Heart right ventricle (tissue), 16 donors: ENCODE measurements around the gene PLEKHG4. TPM values are rescaled to one million over a fixed set of nuclear protein-coding genes. Genes with fewer than 3 reads are reported as not detected.

Experiments used
- ATAC-seq, 8 donors: fragments of 200-7000 bp; cut with Tn5 transposase; one replicate each; pipeline ENCODE4 v1.9.1; 2020; ENCODE audit warnings: mild to moderate bottlenecking in 8 of 8, moderate library complexity in 8 of 8, moderate number of reproducible peaks in 1 of 8
- DNase-seq, 2 donors: peaks; one replicate each; pipeline ENCODE4 v3.0.0-alpha.2; 2020
- H3K27ac ChIP-seq, 10 donors: fragments of 200-600 bp; sonication (generic) in 2 of 10; one replicate each; pipeline versions ENCODE4 v1.5.0 to v1.8.0; 2020 to 2022; ENCODE audit warnings: mild to moderate bottlenecking in 3 of 10
- H3K27me3 ChIP-seq, 7 donors: fragments of 200-600 bp; one replicate each; pipeline ENCODE4 v1.8.0; 2021 to 2022; ENCODE audit warnings: mild to moderate bottlenecking in 2 of 7
- H3K36me3 ChIP-seq, 9 donors: fragments of 200-600 bp; sonication (generic) in 1 of 9; one replicate each; pipeline versions ENCODE4 v1.5.0 to v1.8.0; 2020 to 2022; ENCODE audit warnings: mild to moderate bottlenecking in 2 of 9
- H3K4me1 ChIP-seq, 9 donors: fragments of 200-600 bp; sonication (generic) in 1 of 9; one replicate each; pipeline versions ENCODE4 v1.5.0 to v1.8.0; 2020 to 2022; ENCODE audit warnings: mild to moderate bottlenecking in 4 of 9
- H3K4me3 ChIP-seq, 10 donors: fragments of 200-600 bp; sonication (generic) in 2 of 10; one replicate each; pipeline versions ENCODE4 v1.5.0 to v1.8.0; 2020 to 2022; ENCODE audit warnings: mild to moderate bottlenecking in 7 of 10, moderate library complexity in 2 of 10
- H3K9me3 ChIP-seq, 11 donors: fragments of 200-600 bp in 10 of 11; sonication (generic) in 2 of 11; one replicate each; pipeline versions ENCODE4 v1.5.0 to v1.8.0; 2013 to 2022; ENCODE audit warnings: mild to moderate bottlenecking in 2 of 11, control low read depth in 1 of 11, moderate library complexity in 1 of 11
- WGBS, 2 donors: extraction: QIAGEN DNeasy Blood & Tissue Kit; methylation state at CpG; one replicate each; pipeline ENCODE4 v1.1.7; 2013; ENCODE audit warnings: inconsistent platforms in 1 of 2; 5-methylcytosine and 5-hydroxymethylcytosine counted together
- intact Hi-C, 10 donors: fragments of 100-400 bp; cut with DNase I; formaldehyde crosslinking; loops; one replicate each; pipeline versions ENCODE4 v1.11.1 to v1.14.2; 2022
- polyA plus RNA-seq, 2 donors: library from polyadenylated mRNA; stranded (reverse); fragments of 200-250 nt; gene quantifications; one replicate each; pipeline ENCODE4 v1.2.3, GENCODE V29; 2013
- total RNA-seq, 10 donors: library from RNA; stranded (reverse); fragmentation: NEBNext Ultra II Directional in 3 of 10; extraction: Animal tissue kit (Norgen Biotek cat#: 25700) in 3 of 10; gene quantifications; one replicate each; pipeline versions ENCODE4 v1.2.1 to v1.2.4, GENCODE V29; 2021 to 2023
- TF ChIP-seq, protein P1 (sequence below), 9 donors: fragments of 200-600 bp; sonication (generic) in 2 of 9; IDR thresholded peaks; one replicate each; pipeline versions ENCODE4 v1.5.0 to v1.8.0; 2021 to 2022; ENCODE audit warnings: antibody characterized with exemption in 9 of 9, mild to moderate bottlenecking in 5 of 9, moderate library complexity in 1 of 9
- donor health status: Arrhythmogenic right ventricular cardiomyopathy.
- donor health status: ischemic (EF 13 %, LVEDD 7.1; RV severe dilation, severe dysfunction).
- donor health status: healthy with polysubstance abuse.
- donor health status: DM: no; HTN: yes; CAD: no.
- donor health status: DM: no; HTN: no; CAD: no.
- donor health status: ischemic (EF 25% LVEDD 6.9; RV normal size, moderate dysfunction).
- donor health status: ischemic (EF 25% LVEDD 5.7; RV mildly dilated, moderate dysfunction).
- donor health status: healthy.
- donor health status: DM: yes; HTN: yes; CAD: no.
- donor health status: Ischemic cardiomyopathy.
- donor health status: ischemic (EF 35%, LVEDD 5.7; RV mildly dilated, moderate dysfunction).
- donor health status: nonischemic (EF 11% LVEDD 7.7; RV severe dilation, severe dysfunction).
- donor health status: DM: yes; HTN: yes; CAD: no.
- donor health status: PGD.
- donor health status: ischemic (EF 29% LVEDD 5.4; RV normal size, mild dysfunction).
- donor health status: nonischemic (EF 23%, LVEDD 6.1; RV moderate dilation, normal function).

Gene PLEKHG4
- total and polyA plus RNA-seq, 12 donors: 0.25 to 2.9 (median 0.86) TPM

DNA sequence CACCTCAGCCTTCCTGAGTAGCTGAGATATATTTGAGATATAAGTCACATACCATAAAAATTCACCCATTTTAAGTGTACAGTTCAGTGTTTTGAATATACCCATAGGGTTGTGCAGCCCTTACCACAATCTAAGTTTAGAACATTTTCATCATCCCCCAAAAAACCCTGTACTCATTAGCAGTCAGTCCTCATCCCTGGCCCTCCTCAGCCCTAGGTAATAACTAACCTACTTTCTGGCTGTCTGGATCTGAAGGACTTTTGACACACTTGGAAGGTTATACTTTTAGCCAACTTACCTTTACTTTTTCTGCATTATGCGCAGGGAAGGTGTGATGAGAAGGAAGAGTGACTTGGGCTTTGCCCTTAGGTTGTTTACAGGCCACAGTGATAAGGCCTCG is 4.0 kb upstream of the PLEKHG4 start:
- Histone ChIP-seq H3K4me3 (no peak overlapping the region), H3K27ac (no peak overlapping the region), H3K9me3 (no peaks in the 10 kb centered on the region), H3K27me3 (no peaks in the 10 kb centered on the region), H3K36me3 (peaks cover 0 to 8% (median 0%) of the 10 kb centered on the region in 9 donors), H3K4me1 (peaks cover 0 to 29% (median 8%) of the 10 kb centered on the region in 9 donors)
- DNase-seq (no peak), ATAC-seq (no peak)
- TF ChIP-seq, protein P1, sequence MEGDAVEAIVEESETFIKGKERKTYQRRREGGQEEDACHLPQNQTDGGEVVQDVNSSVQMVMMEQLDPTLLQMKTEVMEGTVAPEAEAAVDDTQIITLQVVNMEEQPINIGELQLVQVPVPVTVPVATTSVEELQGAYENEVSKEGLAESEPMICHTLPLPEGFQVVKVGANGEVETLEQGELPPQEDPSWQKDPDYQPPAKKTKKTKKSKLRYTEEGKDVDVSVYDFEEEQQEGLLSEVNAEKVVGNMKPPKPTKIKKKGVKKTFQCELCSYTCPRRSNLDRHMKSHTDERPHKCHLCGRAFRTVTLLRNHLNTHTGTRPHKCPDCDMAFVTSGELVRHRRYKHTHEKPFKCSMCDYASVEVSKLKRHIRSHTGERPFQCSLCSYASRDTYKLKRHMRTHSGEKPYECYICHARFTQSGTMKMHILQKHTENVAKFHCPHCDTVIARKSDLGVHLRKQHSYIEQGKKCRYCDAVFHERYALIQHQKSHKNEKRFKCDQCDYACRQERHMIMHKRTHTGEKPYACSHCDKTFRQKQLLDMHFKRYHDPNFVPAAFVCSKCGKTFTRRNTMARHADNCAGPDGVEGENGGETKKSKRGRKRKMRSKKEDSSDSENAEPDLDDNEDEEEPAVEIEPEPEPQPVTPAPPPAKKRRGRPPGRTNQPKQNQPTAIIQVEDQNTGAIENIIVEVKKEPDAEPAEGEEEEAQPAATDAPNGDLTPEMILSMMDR (IDR thresholded peaks at IDR 0.05): no peak
- WGBS, 2 donors: 88 to 94% methylated on average over 2 of the region's 2 CpGs
- intact Hi-C loops: loop anchor here in 4 of 10 donors (5.0 to 10.0 kb wide), 5 partner anchors 79 to 139 kb away; partner anchors contain the start of genes TPPP3 (in 2 of the 4) and ZDHHC1 (in 1 of the 4)

DNA sequence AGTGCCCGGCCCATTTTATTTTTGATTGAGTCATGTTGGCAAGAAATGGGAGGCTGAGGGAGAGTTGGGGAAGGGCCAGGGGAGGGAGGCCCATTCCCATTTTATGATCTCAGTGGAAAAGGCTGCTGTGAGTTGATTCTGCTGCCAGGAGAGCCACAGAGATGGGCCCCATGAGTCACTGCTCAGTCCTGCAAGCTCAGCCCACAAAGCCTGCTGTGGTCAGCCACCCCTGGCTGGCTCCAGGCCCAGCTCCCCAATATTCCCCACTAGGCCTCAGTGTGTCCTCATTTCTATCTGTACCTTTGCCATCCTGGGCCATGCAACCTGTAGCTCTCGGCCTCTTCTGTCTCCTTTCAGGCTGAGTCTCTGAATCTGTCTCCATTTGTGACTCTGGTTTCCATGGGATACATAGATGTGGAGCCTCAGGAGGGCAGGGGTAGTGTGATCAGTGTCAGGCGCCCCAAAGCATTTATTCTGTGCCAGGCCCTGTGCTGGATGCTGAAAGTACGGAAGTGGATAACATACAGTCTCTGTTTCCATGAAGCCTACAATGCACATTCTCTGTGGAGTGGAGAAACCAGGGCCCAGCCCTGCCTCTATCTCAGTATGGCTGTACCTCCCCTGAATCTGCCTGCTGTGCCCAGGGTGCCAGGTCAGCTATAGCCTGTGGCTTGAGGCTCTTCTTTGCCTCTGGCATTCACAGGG is 1.9 kb upstream of the PLEKHG4 start:
- Histone ChIP-seq H3K27ac (peak overlapping the region in 5 of 10 donors; percentile 14 to 51 (median 39)), H3K4me3 (no peak overlapping the region), H3K4me1 (peaks cover 0 to 29% (median 8%) of the 10 kb centered on the region in 9 donors), H3K36me3 (peaks cover 0 to 8% (median 0%) of the 10 kb centered on the region in 9 donors), H3K27me3 (no peaks in the 10 kb centered on the region), H3K9me3 (no peaks in the 10 kb centered on the region)
- no peak for DNase-seq
- intact Hi-C loops: loop anchor here in 4 of 10 donors (5.0 to 10.0 kb wide), 5 partner anchors 77 to 137 kb away; partner anchors contain the start of genes TPPP3 (in 2 of the 4) and ZDHHC1 (in 1 of the 4)
- TF ChIP-seq, protein P1 (IDR thresholded peaks at IDR 0.05): no peak
- ATAC-seq: peak in 3 of 8 donors; percentile 42 to 69 (median 55)
- 87 to 96% methylated on average over 4 of the region's 4 CpGs for WGBS, 2 donors

DNA sequence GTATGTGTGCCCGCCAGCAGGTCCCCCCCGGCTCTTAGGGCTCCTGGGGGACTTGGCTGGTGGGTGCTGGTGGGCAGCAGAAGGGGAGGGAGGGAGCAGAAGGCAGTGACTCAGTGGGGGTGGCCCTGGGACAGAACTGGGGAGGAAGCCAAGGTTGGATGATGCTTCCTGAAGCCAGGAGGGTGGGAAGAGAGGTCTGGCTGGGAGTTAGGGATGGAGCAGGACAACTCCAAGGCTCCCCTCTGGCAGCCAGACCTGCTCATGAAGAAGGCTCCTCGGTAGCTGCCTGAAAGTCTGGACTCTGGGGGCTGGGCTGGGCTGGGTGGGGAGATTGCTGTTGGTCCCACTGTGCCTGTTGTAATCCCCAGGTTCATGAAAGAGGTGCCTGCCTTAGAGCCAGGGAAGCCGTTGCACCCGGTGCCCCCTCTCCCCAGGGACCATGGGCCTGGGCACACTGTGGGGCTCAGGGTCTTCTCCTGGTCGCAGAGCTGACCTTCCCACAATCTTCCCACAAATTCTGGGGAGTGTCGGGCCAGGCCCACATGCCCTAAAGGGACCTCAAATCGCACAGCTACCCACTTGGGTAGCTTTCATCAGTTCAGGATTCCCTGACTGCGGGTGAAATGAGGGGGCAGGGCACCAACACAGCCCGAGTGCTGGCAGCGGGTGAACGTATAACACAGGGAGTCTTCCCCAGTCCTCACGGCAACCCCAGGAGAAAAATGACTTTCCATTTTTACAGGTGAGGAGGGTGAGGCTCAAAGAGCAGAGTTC is 1.1 kb upstream of the PLEKHG4 start:
- Histone ChIP-seq H3K9me3 (no peaks in the 10 kb centered on the region), H3K4me1 (peaks cover 0 to 29% (median 8%) of the 10 kb centered on the region in 9 donors), H3K27me3 (no peaks in the 10 kb centered on the region), H3K36me3 (peaks cover 0 to 8% (median 0%) of the 10 kb centered on the region in 9 donors), H3K27ac (peak overlapping the region in 7 of 10 donors; percentile 16 to 72 (median 43)), H3K4me3 (peak overlapping the region in 9 of 10 donors; percentile 36 to 62 (median 56))
- no peak for DNase-seq
- WGBS, 2 donors: 79 to 83% methylated on average over 13 of the region's 13 CpGs
- TF ChIP-seq, protein P1 (IDR thresholded peaks at IDR 0.05): no peak
- intact Hi-C loops: loop anchor here in 4 of 10 donors (5.0 to 10.0 kb wide), 5 partner anchors 77 to 137 kb away; partner anchors contain the start of genes TPPP3 (in 2 of the 4) and ZDHHC1 (in 1 of the 4)
- peak in 3 of 8 donors; percentile 27 to 43 (median 37) for ATAC-seq

DNA sequence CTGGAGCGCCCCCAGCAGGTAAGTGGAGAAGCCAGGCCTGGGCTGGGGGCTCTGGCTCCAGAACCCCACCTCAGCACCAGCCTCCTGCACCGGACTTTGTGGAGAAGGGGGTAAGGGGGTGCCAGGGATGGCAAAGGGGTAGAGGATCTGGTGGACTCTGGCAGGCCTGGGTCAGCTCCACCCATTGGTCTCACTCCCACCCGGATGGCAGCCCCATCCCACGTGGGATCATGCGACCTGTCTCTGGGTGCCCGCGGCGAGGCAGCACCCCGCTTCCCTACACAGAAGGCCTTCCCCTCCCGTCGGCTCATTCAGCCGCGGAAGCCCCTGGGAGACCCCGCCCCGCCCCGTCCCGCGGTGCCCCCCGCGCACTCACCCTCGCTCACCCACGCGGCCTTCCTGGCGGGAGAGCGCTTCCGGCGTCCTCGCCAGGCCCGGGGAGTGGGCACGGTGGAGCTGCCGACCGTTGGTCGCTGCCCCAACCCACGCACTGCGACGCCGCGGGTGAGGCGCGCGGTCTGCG is 498 bp upstream of the PLEKHG4 start:
- peak overlapping the region in 7 of 10 donors; percentile 16 to 72 (median 37) for H3K27ac ChIP-seq
- ATAC-seq (peak in 7 of 8 donors; percentile 4 to 35 (median 17)), DNase-seq (no peak)
- peaks cover 0 to 29% (median 8%) of the 10 kb centered on the region in 9 donors for H3K4me1 ChIP-seq
- no peaks in the 10 kb centered on the region for H3K9me3 ChIP-seq
- H3K36me3 ChIP-seq: peaks cover 0 to 8% (median 0%) of the 10 kb centered on the region in 9 donors
- peak overlapping the region; percentile 28 to 62 (median 54) for H3K4me3 ChIP-seq
- 4% methylated on average over 32 to 42 of the region's 42 CpGs for WGBS, 2 donors
- H3K27me3 ChIP-seq: no peaks in the 10 kb centered on the region
- intact Hi-C loops: loop anchor here in 4 of 10 donors (5.0 to 10.0 kb wide), 5 partner anchors 76 to 136 kb away; partner anchors contain the start of genes TPPP3 (in 2 of the 4) and ZDHHC1 (in 1 of the 4)
- TF ChIP-seq, protein P1 (IDR thresholded peaks at IDR 0.05): no peak
